LNCAP (cell line): Measurements from ENCODE around the gene ATP1A2.

ENCODE experiments used
- CTCF ChIP-seq: fragments of 450-650 bp; IDR thresholded peaks from 2 replicates; pipeline ENCODE4 v1.5.1; 2017; ENCODE audit warnings: mild to moderate bottlenecking

The ATP1A2 gene

DNA sequence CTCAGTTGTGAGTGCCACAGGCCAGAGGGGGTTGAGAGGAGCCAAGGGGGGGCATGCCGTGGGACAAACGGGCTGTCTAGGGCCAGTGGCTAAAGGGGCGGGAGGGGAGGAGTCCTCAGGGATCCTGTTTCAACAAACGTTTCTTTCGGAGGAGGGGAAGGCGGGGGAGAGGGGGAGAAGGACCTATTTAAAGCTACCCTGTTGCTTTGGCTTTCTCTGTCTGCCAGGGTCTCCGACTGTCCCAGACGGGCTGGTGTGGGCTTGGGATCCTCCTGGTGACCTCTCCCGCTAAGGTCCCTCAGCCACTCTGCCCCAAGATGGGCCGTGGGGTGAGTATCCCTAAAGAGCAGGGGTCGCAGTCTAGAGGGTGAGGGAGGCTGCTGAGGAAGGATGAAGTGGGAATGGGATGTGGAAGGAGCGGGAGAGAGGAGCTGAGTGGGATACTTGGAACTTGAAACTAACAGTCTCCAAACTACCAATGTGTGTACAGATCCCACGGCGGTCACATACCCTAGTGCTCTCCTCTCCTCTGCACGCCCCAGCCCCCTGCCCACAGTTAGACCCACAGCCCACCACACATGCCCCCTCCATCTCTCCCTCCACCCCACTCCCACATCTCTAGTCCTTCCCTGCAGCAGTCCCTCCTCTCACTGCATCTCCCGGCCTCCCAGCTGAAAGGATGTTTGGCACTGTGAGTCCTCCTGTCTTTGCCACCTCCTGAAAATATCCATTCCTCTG lies at the start of gene ATP1A2:
Gene ATP1A2 (plus strand): TSS at position 215 of the 738 bp plus-strand sequence. CDS start 103 bp downstream, at position 318.
- no peak for TF ChIP-seq CTCF

DNA sequence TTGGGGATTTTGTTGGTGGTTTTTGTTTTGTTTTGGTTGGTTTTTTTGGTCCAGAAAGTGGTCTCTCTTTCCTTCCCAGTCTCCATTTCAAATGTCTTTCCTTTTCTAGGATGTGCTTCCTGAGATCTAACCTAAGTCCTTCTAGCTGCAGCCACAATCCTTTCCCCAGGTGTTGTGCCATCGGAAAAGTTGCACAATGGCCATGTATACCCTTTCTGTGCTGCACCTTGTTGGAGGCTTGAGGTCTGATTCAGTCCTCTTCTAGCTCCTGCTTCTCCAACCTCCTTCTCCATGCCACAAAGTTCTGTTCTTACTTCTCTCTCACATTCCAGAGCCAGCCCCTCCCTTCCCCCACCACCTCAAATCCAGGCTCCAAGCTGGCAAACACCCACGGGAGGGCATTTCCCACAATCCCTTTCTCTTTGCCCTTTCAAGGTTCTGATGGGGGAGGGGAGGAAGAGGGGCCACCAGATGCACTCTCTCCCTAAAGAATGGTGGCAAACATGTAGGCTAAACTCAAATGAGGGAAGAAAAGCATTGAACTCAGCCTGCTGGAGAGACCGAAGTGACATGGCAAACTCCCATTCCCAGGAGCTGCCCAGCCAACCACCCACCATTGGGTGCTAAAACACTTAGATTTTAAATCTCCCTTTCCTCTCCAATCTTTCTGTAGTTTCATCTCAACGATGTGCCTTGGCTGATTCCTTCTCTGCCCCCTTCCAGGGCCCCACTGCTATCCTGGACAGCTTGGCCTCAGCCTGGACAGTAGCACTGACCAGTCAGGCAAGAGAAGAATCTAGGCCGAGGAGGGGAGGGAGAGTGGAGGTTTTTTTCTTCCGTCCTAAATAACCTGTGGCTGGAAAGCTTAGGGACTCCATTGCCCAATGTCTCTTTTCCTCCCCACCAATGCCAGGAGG lies 48.5 kb upstream of the ATP1A2 start:
- TF ChIP-seq CTCF: no peak

DNA sequence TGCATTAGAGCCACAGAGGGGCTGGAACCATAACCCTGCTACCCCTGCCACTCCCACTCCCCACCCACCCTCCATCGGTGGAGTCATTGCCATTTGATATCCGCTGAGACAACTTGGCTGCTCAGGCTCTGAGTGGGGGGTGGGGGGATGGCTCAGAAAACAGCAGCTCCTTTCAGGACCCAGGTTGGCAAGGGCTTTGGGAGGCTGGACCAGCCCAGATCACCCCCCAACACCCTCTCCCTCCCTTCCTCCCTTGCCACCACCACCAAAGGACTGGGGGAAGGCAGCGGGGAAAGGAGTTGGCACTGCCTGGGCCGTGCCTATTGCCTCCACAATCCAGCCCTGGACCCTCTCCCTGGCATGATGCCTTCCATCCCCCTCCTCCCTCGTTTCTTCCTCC lies 47.3 kb upstream of the ATP1A2 start:
- TF ChIP-seq CTCF: no peak

DNA sequence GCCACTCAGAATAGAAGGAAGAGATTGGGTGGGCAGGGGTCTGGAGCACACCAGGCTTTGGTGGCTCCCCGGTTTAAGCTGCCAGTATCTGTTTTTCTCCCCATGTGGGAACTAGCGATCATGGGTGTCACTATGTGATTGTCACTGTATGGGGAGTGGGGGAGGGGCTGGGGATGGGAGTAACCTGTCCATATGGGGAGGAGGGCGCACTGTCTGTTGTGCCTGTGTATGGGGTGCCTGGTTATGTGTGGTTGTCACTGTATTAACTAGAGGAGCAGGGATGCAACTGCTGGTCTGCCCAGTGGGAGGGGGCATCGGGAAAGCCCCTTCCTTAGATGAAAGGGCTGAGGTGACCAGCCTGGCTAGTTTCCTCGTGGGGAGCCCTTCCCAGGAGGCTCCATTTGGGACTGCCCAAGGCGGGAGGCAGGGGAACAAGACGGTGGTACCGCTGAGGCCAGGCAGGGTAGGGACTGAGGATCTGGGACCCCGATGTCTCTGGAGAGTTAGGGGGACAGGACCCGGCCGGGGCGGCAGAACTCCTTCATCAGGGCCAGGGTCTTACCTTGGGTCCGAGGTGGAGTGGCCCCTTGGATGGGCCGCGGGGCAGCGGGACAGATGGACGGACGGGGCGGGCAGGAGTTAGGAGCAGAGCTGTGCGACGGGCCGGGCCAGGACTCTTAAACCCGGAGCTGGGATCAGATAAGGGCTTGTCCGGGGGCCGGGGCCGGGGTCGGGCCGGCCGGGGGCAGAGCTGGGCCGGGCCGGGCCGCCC lies 45.9 kb upstream of the ATP1A2 start, which contains the start of gene KCNJ10:
Gene KCNJ10 (minus strand): TSS at position 701 of the 772 bp plus-strand sequence. CDS start 27,628 bp downstream, outside the sequence.
- no peak for TF ChIP-seq CTCF

GRCh38 chr1:160070243-160071163 lies 45.1 kb upstream of the ATP1A2 start:
- TF ChIP-seq CTCF: no peak

- TF ChIP-seq CTCF: no peak
Observed at GRCh38 chr1:160071289-160071688, 44.3 kb upstream of the ATP1A2 start.
